ENCODE measurements around the gene CCM2L. TPM values are rescaled to one million over a fixed set of nuclear protein-coding genes. Genes with fewer than 3 reads are reported as not detected.

CCM2L gene
- total and polyA plus RNA-seq, 2 of the 8 experiments (the other 6 are each of a cell fraction or from before 2014, with no cell fraction given): 5.5 to 15.8 TPM

GRCh38 chr20:32067234-32067821 is 57.1 kb downstream of the CCM2L start:
- Histone ChIP-seq H3K9me3 (ENCODE audit: insufficient read depth in 2 of 2, low read depth in 1 of 2, low read length in 1 of 2) (no peaks in the 10 kb centered on the region), H3K18ac (ENCODE audit: extremely low read depth, low read length) (no peak overlapping the region), H2AFZ (ENCODE audit: low read length) (no peak overlapping the region), H2AK5ac (ENCODE audit: low read depth, low read length) (no peak overlapping the region; the same call in 1 of the 2 replicates), H3K4me1 (replicated peaks in 1 of 4; ENCODE audit: control insufficient read depth in 3 of 4, insufficient read depth in 4 of 4, low read length in 3 of 4) (peaks cover 0 to 3% (median under 1%) of the 10 kb centered on the region in 4 experiments; a peak in 2 of 7 replicates), H3K9ac (replicated peaks in 1 of 4; ENCODE audit: extremely low read depth in 1 of 4, low read depth in 3 of 4, low read length in 3 of 4) (no peak overlapping the region; a peak in 1 of 7 replicates), H3K36me3 (ENCODE audit: control insufficient read depth in 2 of 4, insufficient read depth in 4 of 4, low read length in 3 of 4) (no peaks in the 10 kb centered on the region), H3K4ac (replicated peaks; ENCODE audit: insufficient read length, low read depth, low read length) (no peak overlapping the region), H3K27ac (ENCODE audit: low read depth, low read length) (no peak overlapping the region), H3K23ac (ENCODE audit: insufficient read length) (no peak overlapping the region), H3K56ac (replicated peaks; ENCODE audit: insufficient read length, low read depth, low read length) (no peak overlapping the region), H3K79me1 (ENCODE audit: low read depth, low read length) (no peaks in the 10 kb centered on the region), H3K4me2 (ENCODE audit: insufficient read depth in 1 of 2, low read depth in 2 of 2, low read length in 2 of 2) (no peak overlapping the region), H4K91ac (replicated peaks; ENCODE audit: insufficient read length, low read length) (no peak overlapping the region), H4K20me1 (replicated peaks in 1 of 2; ENCODE audit: control insufficient read depth in 1 of 2, insufficient read depth in 2 of 2, low read length in 2 of 2) (no peaks in the 10 kb centered on the region), H2BK120ac (replicated peaks; ENCODE audit: low read depth, low read length) (no peak overlapping the region), H3K14ac (ENCODE audit: insufficient read length) (no peak overlapping the region), H2BK15ac (ENCODE audit: low read length) (no peak overlapping the region), H3K79me2 (ENCODE audit: control insufficient read depth in 1 of 2, insufficient read depth in 2 of 2, low read length in 2 of 2) (no peaks in the 10 kb centered on the region), H2BK12ac (ENCODE audit: low read depth, low read length) (no peak overlapping the region), H3K27me3 (replicated peaks in 1 of 4; ENCODE audit: control insufficient read depth in 3 of 4, extremely low read depth in 1 of 4, insufficient read depth in 3 of 4, low read length in 3 of 4) (no peaks in the 10 kb centered on the region), H2BK20ac (ENCODE audit: low read length) (no peak overlapping the region), H4K5ac (ENCODE audit: insufficient read length, low read depth, low read length) (no peak overlapping the region), H4K8ac (ENCODE audit: extremely low read depth, insufficient read depth, low read length) (no peak overlapping the region), H3K23me2 (ENCODE audit: low read depth, low read length) (no peaks in the 10 kb centered on the region), H2BK5ac (ENCODE audit: low read depth, low read length) (no peak overlapping the region), H3K4me3 (ENCODE audit: extremely low read depth in 1 of 4, insufficient read depth in 2 of 4, low read depth in 3 of 4, low read length in 4 of 4) (no peak overlapping the region)
- TF ChIP-seq CHD2 (IDR thresholded peaks at IDR 0.05; ENCODE audit: low read length) (no peak), YY1 (IDR thresholded peaks at IDR 0.05; ENCODE audit: low read depth, low read length) (no peak)
- TF ChIP-seq, protein P1, sequence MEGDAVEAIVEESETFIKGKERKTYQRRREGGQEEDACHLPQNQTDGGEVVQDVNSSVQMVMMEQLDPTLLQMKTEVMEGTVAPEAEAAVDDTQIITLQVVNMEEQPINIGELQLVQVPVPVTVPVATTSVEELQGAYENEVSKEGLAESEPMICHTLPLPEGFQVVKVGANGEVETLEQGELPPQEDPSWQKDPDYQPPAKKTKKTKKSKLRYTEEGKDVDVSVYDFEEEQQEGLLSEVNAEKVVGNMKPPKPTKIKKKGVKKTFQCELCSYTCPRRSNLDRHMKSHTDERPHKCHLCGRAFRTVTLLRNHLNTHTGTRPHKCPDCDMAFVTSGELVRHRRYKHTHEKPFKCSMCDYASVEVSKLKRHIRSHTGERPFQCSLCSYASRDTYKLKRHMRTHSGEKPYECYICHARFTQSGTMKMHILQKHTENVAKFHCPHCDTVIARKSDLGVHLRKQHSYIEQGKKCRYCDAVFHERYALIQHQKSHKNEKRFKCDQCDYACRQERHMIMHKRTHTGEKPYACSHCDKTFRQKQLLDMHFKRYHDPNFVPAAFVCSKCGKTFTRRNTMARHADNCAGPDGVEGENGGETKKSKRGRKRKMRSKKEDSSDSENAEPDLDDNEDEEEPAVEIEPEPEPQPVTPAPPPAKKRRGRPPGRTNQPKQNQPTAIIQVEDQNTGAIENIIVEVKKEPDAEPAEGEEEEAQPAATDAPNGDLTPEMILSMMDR (IDR thresholded peaks at IDR 0.05; ENCODE audit: control extremely low read depth in 1 of 3, insufficient read depth in 1 of 3, low read depth in 1 of 3, low read length in 3 of 3): no peak
- POLR2A ChIA-PET (ENCODE audit: partially characterized antibody): no interaction called here
- DNase-seq (ENCODE audit: low read depth in 1 of 2, low spot score in 2 of 2) (no peak), FAIRE-seq (no peak)
- CTCF ChIA-PET (ENCODE audit: partially characterized antibody): interaction anchor here (0.9 to 2.1 kb wide), 3 partner anchors 14 to 37 kb away, joined by 3 to 6 read pairs (median 3); no protein-coding TSS in a partner anchor
- 76% methylated on average over 6 of the region's 6 CpGs; no CpG with 5 or more reads in 1 of the 2 experiments for WGBS, 2 experiments (ENCODE audit: extremely low coverage in 1 of 2, insufficient coverage in 1 of 2, insufficient read length in 1 of 2, insufficient replicate concordance in 2 of 2, low coverage in 1 of 2, low lambda C conversion rate in 2 of 2, missing lambda C conversion rate in 1 of 2)
